Measurements from ENCODE around the gene EXT2. TPM values are rescaled to one million over a fixed set of nuclear protein-coding genes. Genes with fewer than 3 reads are reported as not detected.

The EXT2 gene
- total and polyA plus RNA-seq, 2 of the 13 experiments (the other 11 are each of a cell fraction or from before 2014, with no cell fraction given): 61.5 to 68.7 TPM

DNA sequence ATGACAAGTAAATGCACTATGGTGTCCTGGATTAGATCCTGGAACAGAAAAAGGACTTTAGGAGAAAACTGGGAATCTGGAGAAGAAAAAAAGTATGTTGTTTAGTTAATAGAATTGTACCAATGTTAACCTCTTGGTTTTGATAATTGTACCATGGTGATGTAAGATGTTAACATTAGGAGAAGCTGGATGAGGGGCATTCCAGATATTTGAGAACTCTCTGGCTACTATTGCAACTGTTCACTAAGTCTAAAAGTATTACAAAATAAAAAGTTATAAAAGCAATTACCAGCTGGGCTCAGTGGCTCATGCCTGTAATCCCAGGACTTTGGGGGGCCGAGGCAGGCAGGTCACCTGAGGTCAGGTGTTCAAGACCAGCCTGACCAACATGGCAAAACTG lies 66.5 kb downstream of the EXT2 start (continued):
- TF ChIP-seq, protein P1, sequence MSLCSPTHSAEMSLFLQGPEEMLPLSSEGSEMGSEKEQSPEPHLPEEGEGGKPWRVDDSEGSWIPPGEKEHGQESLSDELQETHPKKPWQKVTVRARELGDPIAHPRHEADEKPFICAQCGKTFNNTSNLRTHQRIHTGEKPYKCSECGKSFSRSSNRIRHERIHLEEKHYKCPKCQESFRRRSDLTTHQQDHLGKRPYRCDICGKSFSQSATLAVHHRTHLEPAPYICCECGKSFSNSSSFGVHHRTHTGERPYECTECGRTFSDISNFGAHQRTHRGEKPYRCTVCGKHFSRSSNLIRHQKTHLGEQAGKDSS (CRISPR knock-in tag; IDR thresholded peaks at IDR 0.05; ENCODE audit: borderline replicate concordance, low read depth): no peak
- TF ChIP-seq KLF15 (CRISPR knock-in tag; IDR thresholded peaks at IDR 0.05; ENCODE audit: borderline replicate concordance) (no peak), ZNF737 (CRISPR knock-in tag; IDR thresholded peaks at IDR 0.05; ENCODE audit: borderline replicate concordance) (no peak), EZH2 (conservative IDR thresholded peaks at IDR 0.05; ENCODE audit: low read depth, low read length) (no peak), ZNF772 (CRISPR knock-in tag; IDR thresholded peaks at IDR 0.05) (no peak), ATF7 (IDR thresholded peaks at IDR 0.05) (no peak), ATF7 (CRISPR knock-in tag; IDR thresholded peaks at IDR 0.05) (no peak), ZNF24 (IDR thresholded peaks at IDR 0.05) (no peak)
- TF ChIP-seq, protein P2, sequence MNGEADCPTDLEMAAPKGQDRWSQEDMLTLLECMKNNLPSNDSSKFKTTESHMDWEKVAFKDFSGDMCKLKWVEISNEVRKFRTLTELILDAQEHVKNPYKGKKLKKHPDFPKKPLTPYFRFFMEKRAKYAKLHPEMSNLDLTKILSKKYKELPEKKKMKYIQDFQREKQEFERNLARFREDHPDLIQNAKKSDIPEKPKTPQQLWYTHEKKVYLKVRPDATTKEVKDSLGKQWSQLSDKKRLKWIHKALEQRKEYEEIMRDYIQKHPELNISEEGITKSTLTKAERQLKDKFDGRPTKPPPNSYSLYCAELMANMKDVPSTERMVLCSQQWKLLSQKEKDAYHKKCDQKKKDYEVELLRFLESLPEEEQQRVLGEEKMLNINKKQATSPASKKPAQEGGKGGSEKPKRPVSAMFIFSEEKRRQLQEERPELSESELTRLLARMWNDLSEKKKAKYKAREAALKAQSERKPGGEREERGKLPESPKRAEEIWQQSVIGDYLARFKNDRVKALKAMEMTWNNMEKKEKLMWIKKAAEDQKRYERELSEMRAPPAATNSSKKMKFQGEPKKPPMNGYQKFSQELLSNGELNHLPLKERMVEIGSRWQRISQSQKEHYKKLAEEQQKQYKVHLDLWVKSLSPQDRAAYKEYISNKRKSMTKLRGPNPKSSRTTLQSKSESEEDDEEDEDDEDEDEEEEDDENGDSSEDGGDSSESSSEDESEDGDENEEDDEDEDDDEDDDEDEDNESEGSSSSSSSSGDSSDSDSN (CRISPR knock-in tag; IDR thresholded peaks at IDR 0.05): no peak

DNA sequence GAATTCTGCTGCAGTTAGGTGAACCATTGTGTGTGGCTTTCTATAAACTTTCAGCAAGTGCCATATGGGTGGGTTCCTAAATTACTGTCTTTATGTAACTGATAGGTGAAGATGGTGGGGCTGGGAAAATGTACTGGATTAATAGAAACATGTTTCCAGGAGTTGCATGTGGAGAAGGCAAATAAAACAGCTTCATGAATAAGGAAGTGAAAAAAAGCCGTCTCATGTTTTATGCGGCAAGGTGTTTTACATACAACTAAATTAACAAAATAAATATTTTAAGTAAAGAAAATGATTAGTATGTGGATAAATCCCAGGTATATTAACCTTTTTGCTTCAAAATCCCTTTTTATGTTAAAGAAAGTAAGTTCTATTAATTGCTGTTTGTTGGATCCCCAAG lies 67.2 kb downstream of the EXT2 start:
- ChIA-PET POLR2A (no interaction called here), CTCF (ENCODE audit: low intra/inter-chr PET ratio, low total read pairs) (no interaction called here)
- 94% methylated on average over 2 of the region's 2 CpGs for WGBS (ENCODE audit: low lambda C conversion rate)
- Histone ChIP-seq H4K20me1 (ENCODE audit: insufficient read depth, low read length) (no peaks in the 10 kb centered on the region), H3K79me2 (ENCODE audit: insufficient read depth, low read length) (no peaks in the 10 kb centered on the region), H3K27ac (ENCODE audit: extremely low read length, insufficient read depth, low read length) (no peak overlapping the region), H3K4me1 (ENCODE audit: insufficient read depth, low read length) (no peaks in the 10 kb centered on the region), H3K9ac (ENCODE audit: insufficient read depth, low read depth, low read length) (no peak overlapping the region), H3K4me3 (replicated peaks in 1 of 3; ENCODE audit: insufficient read depth in 1 of 3, low read depth in 2 of 3, low read length in 3 of 3) (no peak overlapping the region), H3K4me2 (ENCODE audit: low read depth, low read length) (no peak overlapping the region), H3K9me3 (ENCODE audit: low read length) (no peaks in the 10 kb centered on the region), H2AFZ (ENCODE audit: low read length) (no peak overlapping the region), H3K36me3 (replicated peaks in 1 of 2; ENCODE audit: control insufficient read depth in 1 of 2, insufficient read depth in 2 of 2, low read length in 2 of 2) (no peaks in the 10 kb centered on the region; a peak in 1 of 5 replicates), H3K27me3 (ENCODE audit: control insufficient read depth in 1 of 2, insufficient read depth in 2 of 2, low read length in 2 of 2) (no peaks in the 10 kb centered on the region)
- BruUV-seq (replicated peaks): no TSS peak
- intact Hi-C loops (cut with micrococcal nuclease; ENCODE audit: unreplicated experiment) (no loop called here), in situ Hi-C loops (cut with HindIII; ENCODE audit: extremely low pct_ligation_motif_present, low pct_unique_long_range_greater_than_20kb) (no loop called here)
- FAIRE-seq (no peak), ATAC-seq (no peak), DNase-seq (ENCODE audit: low spot score) (no peak)
- TF ChIP-seq POLR2AphosphoS5 (IDR thresholded peaks at IDR 0.05; ENCODE audit: low read depth, low read length): no peak
- TF ChIP-seq, protein P3, sequence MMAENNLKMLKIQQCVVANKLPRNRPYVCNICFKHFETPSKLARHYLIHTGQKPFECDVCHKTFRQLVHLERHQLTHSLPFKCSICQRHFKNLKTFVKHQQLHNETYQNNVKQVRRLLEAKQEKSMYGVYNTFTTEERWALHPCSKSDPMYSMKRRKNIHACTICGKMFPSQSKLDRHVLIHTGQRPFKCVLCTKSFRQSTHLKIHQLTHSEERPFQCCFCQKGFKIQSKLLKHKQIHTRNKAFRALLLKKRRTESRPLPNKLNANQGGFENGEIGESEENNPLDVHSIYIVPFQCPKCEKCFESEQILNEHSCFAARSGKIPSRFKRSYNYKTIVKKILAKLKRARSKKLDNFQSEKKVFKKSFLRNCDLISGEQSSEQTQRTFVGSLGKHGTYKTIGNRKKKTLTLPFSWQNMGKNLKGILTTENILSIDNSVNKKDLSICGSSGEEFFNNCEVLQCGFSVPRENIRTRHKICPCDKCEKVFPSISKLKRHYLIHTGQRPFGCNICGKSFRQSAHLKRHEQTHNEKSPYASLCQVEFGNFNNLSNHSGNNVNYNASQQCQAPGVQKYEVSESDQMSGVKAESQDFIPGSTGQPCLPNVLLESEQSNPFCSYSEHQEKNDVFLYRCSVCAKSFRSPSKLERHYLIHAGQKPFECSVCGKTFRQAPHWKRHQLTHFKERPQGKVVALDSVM (CRISPR knock-in tag; IDR thresholded peaks at IDR 0.05): no peak
- TF ChIP-seq, protein P4, sequence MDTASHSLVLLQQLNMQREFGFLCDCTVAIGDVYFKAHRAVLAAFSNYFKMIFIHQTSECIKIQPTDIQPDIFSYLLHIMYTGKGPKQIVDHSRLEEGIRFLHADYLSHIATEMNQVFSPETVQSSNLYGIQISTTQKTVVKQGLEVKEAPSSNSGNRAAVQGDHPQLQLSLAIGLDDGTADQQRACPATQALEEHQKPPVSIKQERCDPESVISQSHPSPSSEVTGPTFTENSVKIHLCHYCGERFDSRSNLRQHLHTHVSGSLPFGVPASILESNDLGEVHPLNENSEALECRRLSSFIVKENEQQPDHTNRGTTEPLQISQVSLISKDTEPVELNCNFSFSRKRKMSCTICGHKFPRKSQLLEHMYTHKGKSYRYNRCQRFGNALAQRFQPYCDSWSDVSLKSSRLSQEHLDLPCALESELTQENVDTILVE (CRISPR knock-in tag; IDR thresholded peaks at IDR 0.05): no peak
- TF ChIP-seq ZNF674 (CRISPR knock-in tag; IDR thresholded peaks at IDR 0.05; ENCODE audit: low read depth): no peak
- no peak for TF ChIP-seq IKZF4 (CRISPR knock-in tag; IDR thresholded peaks at IDR 0.05; ENCODE audit: borderline replicate concordance, low read depth, not compliant biosample characterization)
- TF ChIP-seq ZNF839 (CRISPR knock-in tag; IDR thresholded peaks at IDR 0.05; ENCODE audit: borderline replicate concordance): no peak
- no peak for TF ChIP-seq ZNF543 (CRISPR knock-in tag; IDR thresholded peaks at IDR 0.05)
- TF ChIP-seq EZH2 (conservative IDR thresholded peaks at IDR 0.05; ENCODE audit: low read depth, low read length): no peak
- TF ChIP-seq ZNF598 (CRISPR knock-in tag; IDR thresholded peaks at IDR 0.05; ENCODE audit: borderline replicate concordance): no peak
- TF ChIP-seq XBP1 (CRISPR knock-in tag; IDR thresholded peaks at IDR 0.05): no peak
- TF ChIP-seq ZBTB1 (CRISPR knock-in tag; IDR thresholded peaks at IDR 0.05; ENCODE audit: borderline replicate concordance): no peak
